K562 (cell line): ENCODE data around the gene MSRB2. TPM values are rescaled to one million over a fixed set of nuclear protein-coding genes. Genes with fewer than 3 reads are reported as not detected.

Experiments used
- ATAC-seq: fragments of 200-7000 bp; cut with Tn5 transposase; 3 replicates; pipeline ENCODE4 v1.9.1; 2020; ENCODE audit warnings: moderate library complexity
- BruUV-seq: library from RNA; stranded (reverse); fragments of 400-500 nt; replicated peaks from 2 replicates; lab custom pipeline; 2021; lab: Mats Ljungman, UMichigan
- CTCF ChIA-PET: fragments of 300-600 bp; formaldehyde crosslinking; extraction: SDS; loops from one replicate; lab custom pipeline; 2021; ENCODE audit warnings: low intra/inter-chr PET ratio; lab: Yijun Ruan, JAX
- POLR2A ChIA-PET: fragments of 300-600, 350-650 bp; sonication (Branson Sonifier 250); formaldehyde crosslinking; extraction: SDS; loops from one replicate; lab custom pipeline; 2021; ENCODE audit warnings: antibody characterized with exemption, inconsistent platforms; lab: Yijun Ruan, JAX
- DNase-seq, 4 experiments: peaks; one replicate each; pipeline versions ENCODE4 v3.0.0 to v3.0.0-alpha.2; 2011 to 2018; ENCODE audit warnings: low spot score in 3 of 4, mixed read lengths in 3 of 4; ENCODE audit errors: extremely low read depth in 1 of 4
- FAIRE-seq: peaks from 2 replicates; lab custom pipeline; 2011; peaks lifted over from hg19 to GRCh38; lab: Jason Lieb, UNC
- H2AFZ ChIP-seq: 2 replicates; pipeline ENCODE4 v1.6.0; 2011; ENCODE audit warnings: low read depth, low read length, control low read depth, inconsistent platforms
- H3K27ac ChIP-seq: fragments of 200-600 bp; 3 replicates; pipeline ENCODE4 v1.8.0; 2011; ENCODE audit warnings: low read depth, mild to moderate bottlenecking, control low read depth, inconsistent platforms, low read length, moderate library complexity, mixed read lengths; ENCODE audit errors: extremely low read depth
- H3K27me3 ChIP-seq, 2 experiments: fragments of 300-600 bp in 1 of 2; 2 replicates in 1 of 2; 3 replicates in 1 of 2; pipeline versions ENCODE4 v1.6.0 to v1.8.0; 2011; ENCODE audit warnings: inconsistent platforms in 2 of 2, low read length in 2 of 2, mild to moderate bottlenecking in 1 of 2, mixed read lengths in 1 of 2, moderate library complexity in 1 of 2; ENCODE audit not compliant: control insufficient read depth in 2 of 2, insufficient read depth in 2 of 2
- H3K36me3 ChIP-seq: fragments of 300-600 bp; 3 replicates; pipeline ENCODE4 v1.8.0; 2011; ENCODE audit warnings: mild to moderate bottlenecking, low read length, inconsistent platforms; ENCODE audit not compliant: control insufficient read depth, insufficient read depth
- H3K4me1 ChIP-seq, 2 experiments: fragments of 200-600 bp in 1 of 2; replicated peaks in 1 of 2; 2 replicates in 1 of 2; 3 replicates in 1 of 2; pipeline versions ENCODE4 v1.5.1 to v1.8.0; 2011; ENCODE audit warnings: inconsistent platforms in 2 of 2, low read length in 2 of 2, mild to moderate bottlenecking in 1 of 2, mixed read lengths in 1 of 2, moderate library complexity in 1 of 2; ENCODE audit not compliant: control insufficient read depth in 2 of 2, insufficient read depth in 2 of 2
- H3K4me2 ChIP-seq: 2 replicates; pipeline ENCODE4 v1.6.1; 2011; ENCODE audit warnings: low read length, control low read depth, inconsistent platforms, mixed read lengths; ENCODE audit not compliant: insufficient read depth
- H3K4me3 ChIP-seq: fragments of 200-600 bp; sonication (generic), shearing (Covaris generic); 2 replicates; pipeline ENCODE4 v1.5.1; 2016; ENCODE audit warnings: control low read depth, inconsistent platforms
- H3K79me2 ChIP-seq: fragments of 200-600 bp; 3 replicates; pipeline ENCODE4 v1.8.0; 2011; ENCODE audit warnings: low read length, inconsistent platforms; ENCODE audit not compliant: control insufficient read depth, insufficient read depth
- H3K9ac ChIP-seq, 2 experiments: 2 replicates each; pipeline versions ENCODE4 v1.6.0 to v1.6.1; 2011; ENCODE audit warnings: low read depth in 2 of 2, low read length in 2 of 2, control low read depth in 1 of 2, inconsistent platforms in 1 of 2, mild to moderate bottlenecking in 1 of 2, mixed read lengths in 1 of 2; ENCODE audit not compliant: insufficient read depth in 1 of 2
- H3K9me1 ChIP-seq: one replicate; pipeline ENCODE4 v1.6.0; 2011; ENCODE audit warnings: inconsistent platforms, mild to moderate bottlenecking, low read length, moderate library complexity; ENCODE audit not compliant: control insufficient read depth, insufficient read depth
- H3K9me3 ChIP-seq: replicated peaks from 2 replicates; pipeline ENCODE4 v1.5.1; 2011; ENCODE audit warnings: low read depth, low read length, inconsistent platforms; ENCODE audit not compliant: control insufficient read depth, insufficient read depth
- H4K20me1 ChIP-seq: replicated peaks from 2 replicates; pipeline ENCODE4 v1.6.1; 2011; ENCODE audit warnings: low read length, inconsistent platforms, mixed read lengths; ENCODE audit not compliant: control insufficient read depth, insufficient read depth
- BMI1 ChIP-seq: fragments of 150-350 bp; IDR thresholded peaks from 2 replicates; pipeline ENCODE4 v1.6.1; 2014; ENCODE audit warnings: low read length
- HNRNPL ChIP-seq: fragments of 200-400 bp; formaldehyde crosslinking; IDR thresholded peaks from 2 replicates; pipeline ENCODE4 v1.6.1; 2017; ENCODE audit warnings: low read depth, mild to moderate bottlenecking, low read length
- KDM1A ChIP-seq, 2 experiments: fragments of 450-650 bp; IDR thresholded peaks; 2 replicates each; pipeline ENCODE4 v1.6.1; 2016; ENCODE audit warnings: mild to moderate bottlenecking in 2 of 2
- MEF2D ChIP-seq: conservative IDR thresholded peaks from 2 replicates; pipeline ENCODE4 v1.6.1; 2016; ENCODE audit warnings: low read depth, missing genetic modification characterization, missing compliant biosample characterization
- ZNF79 ChIP-seq: fragments of 250-450 bp; sonication (Bioruptor Pico); IDR thresholded peaks from 2 replicates; pipeline ENCODE4 v1.4.0; 2020; ENCODE audit warnings: low read depth, mild to moderate bottlenecking, moderate library complexity
- WGBS: fragments of 100-300 bp; shearing (Covaris generic); methylation state at CpG from one replicate; pipeline ENCODE4 v1.1.6; 2016; ENCODE audit warnings: low coverage, mixed read lengths; ENCODE audit not compliant: insufficient coverage; ENCODE audit errors: missing lambda C conversion rate; 5-methylcytosine and 5-hydroxymethylcytosine counted together
- in situ Hi-C: fragments of 300-500 bp; cut with MboI; formaldehyde crosslinking; loops from 4 replicates; pipeline ENCODE4 v1.15.0; 2018; ENCODE audit warnings: inconsistent platforms, mixed read lengths
- intact Hi-C: fragments of 100-400 bp; cut with micrococcal nuclease; formaldehyde crosslinking; loops from 2 replicates; pipeline ENCODE4 v1.14.2; 2022
- polyA plus RNA-seq, 8 experiments: library from polyadenylated mRNA; depleted of rRNA in 4 of 8; stranded (reverse) in 5 of 8; unstranded in 3 of 8; fragments of >200 nt; fragmentation: Nextera tagmentation in 2 of 8; fragmentation: Illumina TruSeq in 1 of 8; extraction: Ambion mirVana in 2 of 8; extraction: Trizol in 1 of 8; gene quantifications; 2 replicates each; pipeline versions ENCODE4 v1.2.1 to v1.2.3, GENCODE V29; 2011 to 2014; ENCODE audit warnings: inconsistent platforms in 1 of 8, missing spikeins in 1 of 8
- total RNA-seq, 7 experiments: library from RNA; depleted of rRNA in 6 of 7; stranded (reverse); fragments of >200 nt in 6 of 7; fragmentation: Illumina TruSeq in 2 of 7; extraction: Trizol in 2 of 7; gene quantifications; 2 replicates each; pipeline versions ENCODE4 v1.2.1 to v1.2.3, GENCODE V29; 2011 to 2021; ENCODE audit warnings: low replicate concordance in 1 of 7
- TF ChIP-seq, protein P1 (sequence below): fragments of 450-650 bp; IDR thresholded peaks from 2 replicates; pipeline ENCODE4 v1.6.1; 2016; ENCODE audit warnings: low read depth, mild to moderate bottlenecking, moderate library complexity

MSRB2 gene
- total and polyA plus RNA-seq, 9 of the 15 experiments (the other 6 are each of a cell fraction or from before 2014, with no cell fraction given) = 1.5 to 22.3 (median 5.9) TPM

DNA sequence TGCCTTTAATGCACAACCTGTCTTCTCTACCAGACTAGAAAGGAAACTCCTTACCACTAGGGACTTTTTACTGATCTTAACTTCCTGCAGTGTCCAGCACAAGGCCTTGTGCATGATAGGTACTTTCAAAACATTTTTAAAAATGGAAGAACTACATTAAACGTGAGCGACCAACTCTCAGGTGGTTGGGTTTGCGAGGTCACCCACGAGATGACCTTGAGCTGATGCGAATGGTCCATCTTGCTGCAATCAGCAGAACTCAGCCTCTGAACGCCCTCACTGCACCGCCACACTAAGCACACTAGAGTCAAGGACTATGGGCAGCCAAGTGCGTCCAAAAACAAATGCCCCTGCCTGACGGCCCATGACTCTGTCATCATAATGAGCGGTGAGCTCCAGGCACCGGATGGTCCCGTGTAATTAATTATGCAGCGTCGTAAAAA, 61.9 kb downstream of the MSRB2 start:
- no peak for DNase-seq
- no TSS peak for BruUV-seq

More for the DNA sequence above, 61.9 kb downstream of the MSRB2 start:
- no peaks in the 10 kb centered on the region for H3K9me3 ChIP-seq
- no peak overlapping the region for H3K27ac ChIP-seq
- H3K79me2 ChIP-seq = no peaks in the 10 kb centered on the region
- no peaks in the 10 kb centered on the region for H3K36me3 ChIP-seq
- TF ChIP-seq ZNF79 (CRISPR knock-in tag) (no peak), MEF2D (tag) (no peak), KDM1A (IDR thresholded peaks at IDR 0.05) (no peak), HNRNPL (no peak), BMI1 (no peak)
- TF ChIP-seq, protein P1, sequence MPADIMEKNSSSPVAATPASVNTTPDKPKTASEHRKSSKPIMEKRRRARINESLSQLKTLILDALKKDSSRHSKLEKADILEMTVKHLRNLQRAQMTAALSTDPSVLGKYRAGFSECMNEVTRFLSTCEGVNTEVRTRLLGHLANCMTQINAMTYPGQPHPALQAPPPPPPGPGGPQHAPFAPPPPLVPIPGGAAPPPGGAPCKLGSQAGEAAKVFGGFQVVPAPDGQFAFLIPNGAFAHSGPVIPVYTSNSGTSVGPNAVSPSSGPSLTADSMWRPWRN = no peak
- no peak overlapping the region for H3K4me2 ChIP-seq
- ChIA-PET POLR2A (interaction anchor here (1.0 kb wide), 1 partner anchor 11 kb away, joined by 3 read pairs; no protein-coding TSS in a partner anchor), CTCF (interaction anchor here (0.5 to 3.2 kb wide), 6 partner anchors 30 to 546 kb away, joined by 3 to 27 read pairs (median 4); no protein-coding TSS in a partner anchor)
- 2% methylated on average over 14 of the region's 14 CpGs for WGBS
- no peaks in the 10 kb centered on the region; the same call in 1 of the 2 replicates for H4K20me1 ChIP-seq
- ATAC-seq (peak; percentile 23; the same call in 2 of the 3 replicates), FAIRE-seq (peak; percentile 15)
- H2AFZ ChIP-seq = no peak overlapping the region
- peaks cover 0 to 2% of the 10 kb centered on the region in 2 experiments; a peak in 2 of 5 replicates for H3K4me1 ChIP-seq
- peaks cover 3 to 28% of the 10 kb centered on the region in 2 experiments; a peak in 4 of 5 replicates for H3K27me3 ChIP-seq
- H3K4me3 ChIP-seq = no peak overlapping the region
- no peaks in the 10 kb centered on the region for H3K9me1 ChIP-seq
- intact Hi-C loops = loop anchor here (5.0 to 10.0 kb wide), 3 partner anchors 378 to 1345 kb away; no protein-coding TSS in a partner anchor
- in situ Hi-C loops = loop anchor here (5.0 to 25.0 kb wide), 2 partner anchors 135 to 1355 kb away; no protein-coding TSS in a partner anchor
- peak overlapping the region in 1 of 2 experiments; percentile 35; a peak in 2 of 4 replicates for H3K9ac ChIP-seq
